RWPE2 (cell line): ENCODE data around the gene HHAT.

ENCODE experiments used
- ATAC-seq: fragments of 200-7000 bp; cut with Tn5 transposase; 3 replicates; pipeline ENCODE4 v1.9.1; 2021; ENCODE audit warnings: low read depth
- DNase-seq: peaks from one replicate; pipeline ENCODE4 v3.0.0-alpha.2; 2020; ENCODE audit warnings: low spot score
- H3K27ac ChIP-seq: fragments of 450-650 bp; 2 replicates; pipeline ENCODE4 v1.5.1; 2017; ENCODE audit warnings: mild to moderate bottlenecking; ENCODE audit not compliant: poor library complexity, severe bottlenecking
- H3K27me3 ChIP-seq: fragments of 250-450 bp; sonication (Bioruptor Pico); 2 replicates; pipeline ENCODE4 v1.5.1; 2021; ENCODE audit warnings: mild to moderate bottlenecking, moderate library complexity; ENCODE audit not compliant: insufficient read depth, poor library complexity, severe bottlenecking
- H3K36me3 ChIP-seq: fragments of 250-450 bp; sonication (Bioruptor Pico); 2 replicates; pipeline ENCODE4 v1.5.1; 2020; ENCODE audit warnings: low read depth, mild to moderate bottlenecking, moderate library complexity
- H3K4me1 ChIP-seq: fragments of 250-450 bp; sonication (Bioruptor Pico); 2 replicates; pipeline ENCODE4 v1.5.1; 2021; ENCODE audit warnings: mild to moderate bottlenecking, moderate library complexity; ENCODE audit not compliant: insufficient read depth, poor library complexity, severe bottlenecking
- H3K4me3 ChIP-seq: fragments of 250-450 bp; sonication (Bioruptor Pico); 2 replicates; pipeline ENCODE4 v1.5.1; 2021; ENCODE audit warnings: mild to moderate bottlenecking, moderate library complexity; ENCODE audit not compliant: severe bottlenecking
- H3K9me3 ChIP-seq: fragments of 250-450 bp; sonication (Bioruptor Pico); 2 replicates; pipeline ENCODE4 v1.5.1; 2021; ENCODE audit warnings: mild to moderate bottlenecking, moderate library complexity; ENCODE audit not compliant: severe bottlenecking
- TF ChIP-seq, protein P1 (sequence below): fragments of 450-650 bp; IDR thresholded peaks from one replicate; pipeline ENCODE4 v1.5.1; 2017; ENCODE audit warnings: mild to moderate bottlenecking, moderate library complexity; ENCODE audit not compliant: poor library complexity, severe bottlenecking

The HHAT gene

GRCh38 chr1:210445485-210445884, 116.8 kb downstream of the HHAT start:
- no peaks in the 10 kb centered on the region for H3K4me1 ChIP-seq
- no peak for ATAC-seq

DNA sequence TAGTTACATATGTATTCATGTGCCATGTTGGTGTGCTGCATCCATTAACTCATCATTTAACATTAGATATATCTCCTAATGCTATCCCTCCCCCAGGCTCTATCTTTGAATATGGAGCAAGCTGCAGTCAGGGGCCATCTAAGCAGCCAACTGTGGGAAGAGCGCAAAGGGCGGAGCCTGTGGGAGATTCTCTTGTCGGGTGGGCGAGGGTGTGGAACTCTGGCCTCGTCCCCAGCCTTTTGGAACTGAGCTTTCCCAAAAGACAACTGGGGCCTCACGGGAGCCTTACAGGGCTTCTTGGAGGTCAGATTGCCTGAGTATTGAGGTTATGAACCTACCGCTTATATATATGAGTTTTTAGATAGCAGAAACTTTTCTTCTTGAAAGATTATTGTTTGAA, 117.2 kb downstream of the HHAT start:
- no peak overlapping the region for H3K27ac ChIP-seq
- DNase-seq (no peak), ATAC-seq (no peak)
- H3K4me3 ChIP-seq, result no peak overlapping the region
- H3K36me3 ChIP-seq, result no peaks in the 10 kb centered on the region
- H3K9me3 ChIP-seq, result no peaks in the 10 kb centered on the region
- TF ChIP-seq, protein P1, sequence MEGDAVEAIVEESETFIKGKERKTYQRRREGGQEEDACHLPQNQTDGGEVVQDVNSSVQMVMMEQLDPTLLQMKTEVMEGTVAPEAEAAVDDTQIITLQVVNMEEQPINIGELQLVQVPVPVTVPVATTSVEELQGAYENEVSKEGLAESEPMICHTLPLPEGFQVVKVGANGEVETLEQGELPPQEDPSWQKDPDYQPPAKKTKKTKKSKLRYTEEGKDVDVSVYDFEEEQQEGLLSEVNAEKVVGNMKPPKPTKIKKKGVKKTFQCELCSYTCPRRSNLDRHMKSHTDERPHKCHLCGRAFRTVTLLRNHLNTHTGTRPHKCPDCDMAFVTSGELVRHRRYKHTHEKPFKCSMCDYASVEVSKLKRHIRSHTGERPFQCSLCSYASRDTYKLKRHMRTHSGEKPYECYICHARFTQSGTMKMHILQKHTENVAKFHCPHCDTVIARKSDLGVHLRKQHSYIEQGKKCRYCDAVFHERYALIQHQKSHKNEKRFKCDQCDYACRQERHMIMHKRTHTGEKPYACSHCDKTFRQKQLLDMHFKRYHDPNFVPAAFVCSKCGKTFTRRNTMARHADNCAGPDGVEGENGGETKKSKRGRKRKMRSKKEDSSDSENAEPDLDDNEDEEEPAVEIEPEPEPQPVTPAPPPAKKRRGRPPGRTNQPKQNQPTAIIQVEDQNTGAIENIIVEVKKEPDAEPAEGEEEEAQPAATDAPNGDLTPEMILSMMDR, result no peak
- no peaks in the 10 kb centered on the region for H3K4me1 ChIP-seq
- no peaks in the 10 kb centered on the region for H3K27me3 ChIP-seq

More at GRCh38 chr1:210445485-210445884, 116.8 kb downstream of the HHAT start:
- TF ChIP-seq, protein P1, result no peak
- no peak for DNase-seq
- H3K9me3 ChIP-seq, result no peaks in the 10 kb centered on the region
- no peak overlapping the region for H3K27ac ChIP-seq
- H3K36me3 ChIP-seq, result no peaks in the 10 kb centered on the region
- H3K27me3 ChIP-seq, result no peaks in the 10 kb centered on the region
- H3K4me3 ChIP-seq, result no peak overlapping the region

DNA sequence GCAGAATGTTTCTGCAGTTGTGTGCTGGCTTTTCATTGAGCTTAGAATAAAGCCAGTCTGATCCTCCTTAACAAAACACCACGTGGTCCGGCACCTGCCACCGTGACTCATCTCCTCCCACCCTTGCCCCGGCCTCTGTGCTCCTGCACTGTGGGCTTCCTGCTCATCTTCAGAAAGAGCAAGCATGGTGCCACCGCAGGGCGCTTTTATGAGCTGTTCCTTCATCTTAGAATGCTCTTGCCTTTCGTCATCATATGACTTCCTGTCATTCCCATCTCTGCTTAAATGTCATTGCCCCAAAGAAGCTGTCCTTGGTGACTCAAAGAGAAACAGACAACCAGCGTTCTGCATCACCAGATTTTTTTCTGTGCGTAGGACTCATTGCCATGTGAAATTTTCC, 117.8 kb downstream of the HHAT start:
- no peaks in the 10 kb centered on the region for H3K4me1 ChIP-seq
- no peak overlapping the region for H3K27ac ChIP-seq
- H3K9me3 ChIP-seq, result no peaks in the 10 kb centered on the region
- DNase-seq, result no peak
- ATAC-seq, result no peak
- TF ChIP-seq, protein P1, result no peak
- H3K4me3 ChIP-seq, result no peak overlapping the region
- H3K36me3 ChIP-seq, result no peaks in the 10 kb centered on the region
- no peaks in the 10 kb centered on the region for H3K27me3 ChIP-seq

DNA sequence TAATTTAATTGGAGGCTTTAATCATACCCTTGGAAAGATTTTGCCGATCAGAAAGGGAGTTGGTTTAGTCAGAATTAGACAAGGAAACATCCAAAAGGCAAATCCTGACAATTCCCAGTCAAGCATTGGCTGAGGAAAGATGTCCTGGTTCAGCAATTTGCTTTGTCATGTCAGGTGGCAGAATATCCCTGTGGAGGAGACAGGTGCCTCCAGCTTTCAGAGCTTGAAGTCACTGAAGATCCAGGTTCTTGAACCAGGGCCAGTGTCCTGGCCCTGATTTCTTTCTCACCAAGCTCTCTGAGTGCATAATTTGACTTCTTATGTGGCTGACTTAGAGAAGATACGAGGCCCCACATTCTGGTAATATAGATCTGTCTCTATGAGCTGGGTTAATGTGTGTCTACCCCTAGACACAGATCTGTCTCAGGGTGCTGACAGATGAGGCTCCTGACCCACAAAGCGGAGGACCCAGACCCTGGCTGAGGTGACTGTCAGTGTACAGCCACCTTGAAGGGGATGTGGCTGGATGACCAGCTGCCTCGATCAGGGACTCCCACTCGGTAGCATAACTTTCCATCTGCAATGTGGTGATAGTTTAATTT, 118.9 kb downstream of the HHAT start:
- Histone ChIP-seq H3K36me3 (no peaks in the 10 kb centered on the region), H3K4me3 (no peak overlapping the region), H3K9me3 (no peaks in the 10 kb centered on the region), H3K27me3 (no peaks in the 10 kb centered on the region), H3K27ac (no peak overlapping the region), H3K4me1 (no peaks in the 10 kb centered on the region)
- DNase-seq, result no peak
- no peak for ATAC-seq
- TF ChIP-seq, protein P1, result no peak

- no peaks in the 10 kb centered on the region for H3K27me3 ChIP-seq
- no peaks in the 10 kb centered on the region for H3K36me3 ChIP-seq
- H3K27ac ChIP-seq, result no peak overlapping the region
- H3K9me3 ChIP-seq, result no peaks in the 10 kb centered on the region
- ATAC-seq, result no peak
- DNase-seq, result no peak
- no peak overlapping the region for H3K4me3 ChIP-seq
- TF ChIP-seq, protein P1, result peak; percentile 61
- H3K4me1 ChIP-seq, result no peaks in the 10 kb centered on the region
Observed at GRCh38 chr1:210448297-210448892, 119.7 kb downstream of the HHAT start.
